ENCODE measurements around the gene CCNY.

DNA sequence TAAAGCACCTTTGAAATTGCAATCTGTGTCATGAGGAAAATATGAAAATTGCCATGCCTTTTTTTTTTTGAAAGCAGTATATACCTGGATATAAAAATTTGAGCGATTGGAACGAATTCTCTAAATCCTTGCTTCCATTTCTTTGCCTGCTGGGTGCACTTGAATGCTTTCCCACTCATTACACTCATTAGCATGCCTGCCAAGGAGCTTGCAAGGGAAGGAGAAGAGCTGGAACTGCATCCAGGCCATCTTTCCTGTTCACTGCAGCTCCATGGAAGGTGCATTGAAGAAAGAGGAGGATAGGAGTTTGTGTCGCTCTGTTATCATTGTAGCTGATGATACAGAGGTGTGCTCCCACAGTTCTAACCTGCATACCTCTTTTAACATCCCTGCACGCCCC lies 166.4 kb downstream of the CCNY start:
- TF ChIP-seq, protein P1, sequence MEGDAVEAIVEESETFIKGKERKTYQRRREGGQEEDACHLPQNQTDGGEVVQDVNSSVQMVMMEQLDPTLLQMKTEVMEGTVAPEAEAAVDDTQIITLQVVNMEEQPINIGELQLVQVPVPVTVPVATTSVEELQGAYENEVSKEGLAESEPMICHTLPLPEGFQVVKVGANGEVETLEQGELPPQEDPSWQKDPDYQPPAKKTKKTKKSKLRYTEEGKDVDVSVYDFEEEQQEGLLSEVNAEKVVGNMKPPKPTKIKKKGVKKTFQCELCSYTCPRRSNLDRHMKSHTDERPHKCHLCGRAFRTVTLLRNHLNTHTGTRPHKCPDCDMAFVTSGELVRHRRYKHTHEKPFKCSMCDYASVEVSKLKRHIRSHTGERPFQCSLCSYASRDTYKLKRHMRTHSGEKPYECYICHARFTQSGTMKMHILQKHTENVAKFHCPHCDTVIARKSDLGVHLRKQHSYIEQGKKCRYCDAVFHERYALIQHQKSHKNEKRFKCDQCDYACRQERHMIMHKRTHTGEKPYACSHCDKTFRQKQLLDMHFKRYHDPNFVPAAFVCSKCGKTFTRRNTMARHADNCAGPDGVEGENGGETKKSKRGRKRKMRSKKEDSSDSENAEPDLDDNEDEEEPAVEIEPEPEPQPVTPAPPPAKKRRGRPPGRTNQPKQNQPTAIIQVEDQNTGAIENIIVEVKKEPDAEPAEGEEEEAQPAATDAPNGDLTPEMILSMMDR (IDR thresholded peaks at IDR 0.05; ENCODE audit: low read depth, low read length): no peak
- no peak for TF ChIP-seq EZH2phosphoT487 (IDR thresholded peaks at IDR 0.05; ENCODE audit: low read depth)

All from OCI-LY3 (cell line).